A172 (cell line): ENCODE measurements around the gene ICAM4. TPM values are rescaled to one million over a fixed set of nuclear protein-coding genes. Genes with fewer than 3 reads are reported as not detected.

Experiments used
- DNase-seq: peaks from one replicate; pipeline ENCODE4 v3.0.0-alpha.2; 2015; ENCODE audit warnings: low spot score
- total RNA-seq: library from RNA; depleted of rRNA; stranded (reverse); fragments of >200 nt; shearing (Covaris generic); gene quantifications from 2 replicates; pipeline ENCODE4 v1.2.3, GENCODE V29; 2014

Gene ICAM4
- total RNA-seq, 1 experiment from 2014 or later: 0.09 TPM

- peak; percentile 33 for DNase-seq
Observed at GRCh38 chr19:10290876-10291553, 4.3 kb downstream of the ICAM4 start.

GRCh38 chr19:10291554-10292205, 4.9 kb downstream of the ICAM4 start:
- DNase-seq: no peak

- DNase-seq: peak; percentile 33
Observed at GRCh38 chr19:10292206-10292788, 5.5 kb downstream of the ICAM4 start.

- no peak for DNase-seq
Observed at GRCh38 chr19:10292789-10293636, 6.3 kb downstream of the ICAM4 start.

GRCh38 chr19:10293637-10294367, 7.0 kb downstream of the ICAM4 start:
- DNase-seq: no peak

- no peak for DNase-seq
Observed at GRCh38 chr19:10294368-10294697, 7.6 kb downstream of the ICAM4 start.

GRCh38 chr19:10295305-10295846, 8.6 kb downstream of the ICAM4 start:
- DNase-seq: no peak

GRCh38 chr19:10295847-10296591, 9.3 kb downstream of the ICAM4 start:
- no peak for DNase-seq

- DNase-seq: no peak
Observed at GRCh38 chr19:10299545-10300458, 13.0 kb downstream of the ICAM4 start.

- DNase-seq: peak; percentile 62
Observed at GRCh38 chr19:10305139-10305806, 18.5 kb downstream of the ICAM4 start.

GRCh38 chr19:10306327-10306726, 19.6 kb downstream of the ICAM4 start:
- no peak for DNase-seq

- no peak for DNase-seq
Observed at GRCh38 chr19:10309423-10309822, 22.7 kb downstream of the ICAM4 start, which contains the start of gene ZGLP1. ZGLP1 (minus strand) TSS chr19:10309815.

GRCh38 chr19:10315335-10316214, 28.8 kb downstream of the ICAM4 start, which contains the start of gene FDX2:
FDX2 (minus strand) TSS chr19:10316015; CDS start chr19:10315996, 19 bp downstream.
- DNase-seq: peak; percentile 68

GRCh38 chr19:10316229-10317044, 29.7 kb downstream of the ICAM4 start:
- no peak for DNase-seq

GRCh38 chr19:10317045-10317856, 30.5 kb downstream of the ICAM4 start:
- no peak for DNase-seq

GRCh38 chr19:10317857-10318462, 31.2 kb downstream of the ICAM4 start:
- DNase-seq: no peak
